ENCODE results near the gene SPATS2L.

GRCh38 chr2:200484934-200485333 lies 178.4 kb downstream of the SPATS2L start:
- TF ChIP-seq TCF12 (IDR thresholded peaks at IDR 0.05; ENCODE audit: low read depth): no peak
- TF ChIP-seq NFIC (IDR thresholded peaks at IDR 0.05): no peak
- TF ChIP-seq, protein P1, sequence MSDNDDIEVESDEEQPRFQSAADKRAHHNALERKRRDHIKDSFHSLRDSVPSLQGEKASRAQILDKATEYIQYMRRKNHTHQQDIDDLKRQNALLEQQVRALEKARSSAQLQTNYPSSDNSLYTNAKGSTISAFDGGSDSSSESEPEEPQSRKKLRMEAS (IDR thresholded peaks at IDR 0.05): no peak
- TF ChIP-seq EP300 (IDR thresholded peaks at IDR 0.05; ENCODE audit: borderline replicate concordance): no peak
- TF ChIP-seq, protein P2, sequence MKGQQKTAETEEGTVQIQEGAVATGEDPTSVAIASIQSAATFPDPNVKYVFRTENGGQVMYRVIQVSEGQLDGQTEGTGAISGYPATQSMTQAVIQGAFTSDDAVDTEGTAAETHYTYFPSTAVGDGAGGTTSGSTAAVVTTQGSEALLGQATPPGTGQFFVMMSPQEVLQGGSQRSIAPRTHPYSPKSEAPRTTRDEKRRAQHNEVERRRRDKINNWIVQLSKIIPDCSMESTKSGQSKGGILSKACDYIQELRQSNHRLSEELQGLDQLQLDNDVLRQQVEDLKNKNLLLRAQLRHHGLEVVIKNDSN (IDR thresholded peaks at IDR 0.05): no peak
- TF ChIP-seq RAD21 (IDR thresholded peaks at IDR 0.05; ENCODE audit: low read depth): no peak

All from Ishikawa (cell line).